HG02623 (cell line): ENCODE results near the gene TNN.
"Not testable (repeated sequence)": the region's sequence is repeated elsewhere in the genome, so short reads cannot be mapped to it uniquely, and the experiment has no call there.

ENCODE experiments used
- ATAC-seq: cut with Tn5 transposase; IDR thresholded peaks from one replicate; pipeline ENCODE4 v1.9.1; 2021; ENCODE audit warnings: moderate library complexity; ENCODE audit not compliant: unreplicated experiment

Gene TNN

DNA sequence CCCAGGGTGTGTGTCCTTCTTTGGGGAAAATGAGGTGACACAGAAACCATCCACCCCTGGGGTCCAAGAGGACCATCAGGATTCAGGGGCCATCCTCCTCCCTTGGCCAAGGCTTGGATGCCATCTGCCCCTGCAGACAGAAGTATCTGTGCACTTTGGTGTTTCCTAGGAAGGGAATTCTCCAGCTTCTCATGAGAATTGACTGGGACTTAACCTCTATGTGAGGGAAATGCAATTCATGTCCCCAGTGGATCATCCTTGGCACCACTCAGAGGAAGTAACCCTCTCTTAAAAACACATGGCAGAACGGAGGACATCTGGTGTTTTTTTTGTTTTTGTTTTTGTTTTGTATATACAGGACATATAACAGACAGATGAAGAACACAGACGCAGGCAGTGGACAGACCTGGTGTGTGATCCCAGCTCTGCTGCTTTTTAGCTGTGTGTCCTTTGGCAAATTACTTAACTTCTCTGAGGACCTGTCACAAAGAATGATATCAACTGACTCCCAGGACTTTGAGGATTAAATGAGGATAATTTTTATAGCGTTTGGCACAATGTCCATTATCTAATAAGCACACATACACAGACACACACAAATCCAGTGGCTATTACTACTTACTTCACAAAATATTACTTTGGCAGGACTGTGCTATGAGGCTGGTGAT lies 3.8 kb downstream of the TNN start:
- ATAC-seq: no peak

GRCh38 chr1:175072099-175072951 lies 4.7 kb downstream of the TNN start:
- ATAC-seq: peak; percentile 77

- ATAC-seq: no peak
Measured at GRCh38 chr1:175073061-175073460, 5.4 kb downstream of the TNN start.

- no peak for ATAC-seq
Measured at GRCh38 chr1:175073633-175074032, 6.0 kb downstream of the TNN start.

GRCh38 chr1:175075572-175076568 lies 8.2 kb downstream of the TNN start:
- ATAC-seq: no peak

GRCh38 chr1:175077356-175078030 lies 9.9 kb downstream of the TNN start:
- ATAC-seq: no peak

GRCh38 chr1:175078629-175079028 lies 11.0 kb downstream of the TNN start:
- ATAC-seq: no peak

DNA sequence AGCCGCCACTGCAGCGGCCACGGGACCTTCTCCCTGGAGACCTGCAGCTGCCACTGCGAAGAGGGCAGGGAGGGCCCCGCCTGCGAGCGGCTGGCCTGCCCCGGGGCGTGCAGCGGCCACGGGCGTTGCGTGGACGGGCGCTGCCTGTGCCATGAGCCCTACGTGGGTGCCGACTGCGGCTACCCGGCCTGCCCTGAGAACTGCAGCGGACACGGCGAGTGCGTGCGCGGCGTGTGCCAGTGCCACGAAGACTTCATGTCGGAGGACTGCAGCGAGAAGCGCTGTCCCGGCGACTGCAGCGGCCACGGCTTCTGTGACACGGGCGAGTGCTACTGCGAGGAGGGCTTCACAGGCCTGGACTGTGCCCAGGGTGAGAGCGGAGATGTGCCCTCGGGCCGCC lies 11.7 kb downstream of the TNN start:
- no peak for ATAC-seq

- ATAC-seq: no peak
Measured at GRCh38 chr1:175080030-175080429, 12.4 kb downstream of the TNN start.

DNA sequence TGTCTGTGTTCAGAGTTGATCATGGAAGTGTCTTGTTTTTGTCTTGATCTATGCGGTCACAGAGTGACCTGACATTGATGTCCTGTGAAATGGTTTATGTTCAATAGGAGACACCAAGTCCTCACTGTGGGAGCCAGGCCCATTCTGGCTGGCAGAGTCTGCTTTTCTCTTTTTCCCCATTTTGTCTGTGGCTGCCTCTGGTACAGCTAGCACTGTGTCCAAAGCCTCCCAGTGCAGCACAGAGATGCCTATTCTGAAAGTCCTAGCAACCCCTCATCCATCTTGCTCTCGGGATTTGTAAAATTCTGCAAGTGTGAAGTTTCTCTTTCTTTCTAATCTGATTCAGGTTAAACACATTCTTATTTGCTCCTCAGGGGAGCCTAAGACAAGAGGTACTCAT lies 14.3 kb downstream of the TNN start:
- no peak for ATAC-seq

DNA sequence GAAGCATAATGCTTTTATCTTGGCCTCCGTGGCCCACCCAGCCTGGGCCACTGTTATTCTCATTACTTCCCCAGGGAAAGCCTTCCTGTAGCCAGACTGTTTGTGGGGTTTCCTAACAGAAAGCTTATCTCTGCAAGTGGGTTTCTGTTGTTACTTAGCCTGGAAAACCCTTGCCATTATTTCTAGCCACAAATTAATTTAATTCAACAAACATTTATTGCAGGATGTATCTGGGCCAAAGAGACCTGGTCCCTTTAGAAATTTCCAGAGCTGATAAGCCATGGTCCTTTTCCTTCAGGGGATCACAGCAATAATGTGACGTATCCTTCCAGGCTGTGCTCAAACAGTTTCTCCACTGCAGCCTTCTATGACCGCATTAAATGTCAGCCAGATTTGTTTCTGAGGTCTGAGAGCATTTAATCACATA lies 20.9 kb downstream of the TNN start:
- no peak for ATAC-seq

- ATAC-seq: no peak
Measured at GRCh38 chr1:175089136-175089718, 21.6 kb downstream of the TNN start.

DNA sequence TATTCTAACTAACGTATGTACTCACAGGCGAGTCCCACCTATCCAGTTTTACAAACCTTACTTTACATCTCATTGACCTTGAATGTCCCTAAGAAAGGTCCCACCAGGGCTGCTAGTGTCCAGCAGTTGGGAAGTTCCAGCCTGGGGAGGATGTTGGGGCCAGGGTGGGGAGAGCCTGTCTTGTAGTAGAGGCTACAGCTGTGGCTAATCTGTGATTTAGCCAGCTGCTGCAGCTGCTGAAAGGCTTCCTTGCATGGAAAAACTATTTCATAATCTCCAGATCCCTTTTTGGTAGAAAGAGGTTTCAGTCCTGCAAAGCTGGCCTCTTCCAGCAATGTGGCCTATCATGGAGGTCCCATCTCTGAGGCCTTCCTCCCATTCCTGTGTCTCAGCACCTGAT lies 23.1 kb downstream of the TNN start:
- no peak for ATAC-seq

GRCh38 chr1:175094626-175095025 lies 27.0 kb downstream of the TNN start:
- no peak for ATAC-seq

DNA sequence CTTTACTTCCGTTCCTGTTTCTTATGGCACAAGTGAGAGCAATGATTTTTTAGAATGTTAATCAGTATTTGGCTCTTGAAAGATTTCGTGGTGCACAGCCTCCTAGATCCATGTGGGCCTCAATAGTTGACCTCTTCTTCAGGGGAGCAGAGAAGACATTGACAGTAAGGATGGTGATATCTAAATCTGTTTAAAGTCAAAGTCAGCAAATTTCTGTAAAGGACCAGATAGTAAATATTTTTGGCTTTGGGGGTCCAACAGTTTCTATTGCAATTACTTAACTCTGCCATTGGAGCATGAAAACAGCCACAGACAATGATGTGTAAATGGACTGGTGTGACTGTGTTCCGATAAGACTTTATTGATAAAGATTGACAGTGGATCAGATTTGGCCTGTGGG lies 27.4 kb downstream of the TNN start:
- no peak for ATAC-seq

- ATAC-seq: no peak
Measured at GRCh38 chr1:175095978-175096607, 28.5 kb downstream of the TNN start.

DNA sequence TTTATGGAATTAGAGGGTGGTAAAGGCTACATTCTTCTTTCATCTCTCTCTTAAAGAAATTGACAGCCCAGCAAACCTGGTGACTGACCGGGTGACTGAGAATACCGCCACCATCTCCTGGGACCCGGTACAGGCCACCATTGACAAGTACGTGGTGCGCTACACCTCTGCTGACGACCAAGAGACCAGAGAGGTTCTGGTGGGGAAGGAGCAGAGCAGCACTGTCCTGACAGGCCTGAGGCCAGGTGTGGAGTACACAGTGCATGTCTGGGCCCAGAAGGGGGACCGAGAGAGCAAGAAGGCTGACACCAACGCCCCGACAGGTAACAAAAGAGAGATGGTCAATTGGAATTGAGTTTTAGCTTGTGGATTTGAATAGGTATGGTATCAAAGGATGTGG lies 29.7 kb downstream of the TNN start:
- no peak for ATAC-seq

DNA sequence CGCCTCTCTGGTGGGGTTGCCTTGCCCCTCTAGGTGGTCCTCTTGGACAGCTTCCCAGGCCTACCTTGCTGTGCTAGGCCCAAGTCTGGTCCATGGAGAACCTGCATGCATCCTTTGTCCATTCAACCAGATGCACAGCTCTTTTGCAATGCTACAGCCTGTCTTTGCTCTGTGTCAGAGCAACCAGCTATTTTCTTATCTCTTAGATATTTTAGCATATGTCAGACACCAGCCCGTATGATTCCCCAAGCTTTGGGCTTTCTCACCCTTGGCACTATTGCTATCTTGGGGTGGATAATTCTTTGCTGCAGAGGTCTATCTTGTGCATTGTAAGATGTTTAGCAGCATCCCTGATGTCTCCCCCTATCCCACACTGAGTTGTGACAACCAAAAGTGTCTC lies 32.3 kb downstream of the TNN start:
- ATAC-seq: no peak

GRCh38 chr1:175102166-175102565 lies 34.5 kb downstream of the TNN start:
- not testable (repeated sequence) for ATAC-seq

GRCh38 chr1:175106536-175106935 lies 38.9 kb downstream of the TNN start:
- not testable (repeated sequence) for ATAC-seq
